Measurements from ENCODE around the gene KCNN3.

Gene KCNN3

GRCh38 chr1:154801234-154802011 is 68.7 kb downstream of the KCNN3 start:
- Mint-ChIP-seq H3K4me3 (no peak overlapping the region), H3K27ac (no peak overlapping the region), H3K36me3 (no peaks in the 10 kb centered on the region), H3K4me1 (peaks cover 7 to 8% of the 10 kb centered on the region in 2 donors), H3K27me3 (peaks cover 28 to 34% of the 10 kb centered on the region in 2 donors), H3K9me3 (no peaks in the 10 kb centered on the region)
- no peak for DNase-seq
- no peak for ATAC-seq (replicated peaks)

DNA sequence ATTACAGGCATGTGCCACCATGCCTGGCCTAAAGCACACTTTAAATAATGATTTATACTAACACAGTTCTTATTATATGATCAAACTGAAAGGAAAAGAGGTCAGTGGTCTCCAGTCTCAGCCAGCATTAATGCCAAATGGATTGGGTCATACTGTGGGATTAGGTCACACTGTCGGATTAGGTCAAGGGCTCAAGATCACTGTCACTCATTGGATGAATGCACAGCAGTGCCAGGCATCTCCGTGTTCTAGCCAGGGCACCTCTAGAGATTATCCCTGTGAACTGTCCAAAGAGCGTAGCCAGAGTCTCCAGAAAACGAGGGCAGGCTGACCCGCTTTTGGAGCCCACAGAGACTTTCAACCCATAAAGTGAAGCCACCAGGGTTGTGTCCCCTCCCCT is 70.9 kb downstream of the KCNN3 start:
- Mint-ChIP-seq H3K36me3 (no peaks in the 10 kb centered on the region), H3K4me1 (no peaks in the 10 kb centered on the region), H3K27ac (no peak overlapping the region), H3K27me3 (peaks cover 20 to 30% of the 10 kb centered on the region in 2 donors), H3K9me3 (no peaks in the 10 kb centered on the region), H3K4me3 (no peak overlapping the region)
- DNase-seq (no peak), ATAC-seq (replicated peaks) (no peak)

DNA sequence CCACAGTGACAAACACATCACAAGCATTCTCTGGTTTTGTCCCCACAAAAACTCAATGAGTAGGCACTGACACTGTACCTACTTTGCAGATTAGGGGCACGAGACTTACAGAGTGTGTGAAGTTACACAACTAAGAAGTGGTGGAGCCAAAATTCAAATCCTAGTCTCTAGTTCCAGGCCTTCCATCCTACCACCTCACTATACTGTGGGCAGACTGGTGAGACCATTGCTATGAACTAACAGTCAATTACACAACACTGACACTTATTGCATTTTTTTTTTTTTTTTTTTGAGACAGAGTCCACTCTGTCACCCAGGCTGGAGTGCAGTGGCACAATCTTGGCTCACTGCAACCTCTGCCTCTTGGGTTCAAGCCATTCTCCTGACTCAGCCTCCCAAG is 71.4 kb downstream of the KCNN3 start:
- ATAC-seq (replicated peaks) (no peak), DNase-seq (no peak)
- H3K4me1 Mint-ChIP-seq, result no peaks in the 10 kb centered on the region
- peaks cover 20 to 30% of the 10 kb centered on the region in 2 donors for H3K27me3 Mint-ChIP-seq
- no peaks in the 10 kb centered on the region for H3K9me3 Mint-ChIP-seq
- no peak overlapping the region for H3K4me3 Mint-ChIP-seq
- no peaks in the 10 kb centered on the region for H3K36me3 Mint-ChIP-seq
- H3K27ac Mint-ChIP-seq, result no peak overlapping the region

GRCh38 chr1:154797175-154797574 is 72.9 kb downstream of the KCNN3 start:
- Mint-ChIP-seq H3K9me3 (no peaks in the 10 kb centered on the region), H3K36me3 (no peaks in the 10 kb centered on the region), H3K4me3 (no peak overlapping the region), H3K27me3 (peaks cover 17 to 26% of the 10 kb centered on the region in 2 donors), H3K27ac (no peak overlapping the region), H3K4me1 (peaks cover 3 to 8% of the 10 kb centered on the region in 2 donors)
- DNase-seq (no peak), ATAC-seq (replicated peaks) (no peak)

- H3K4me3 Mint-ChIP-seq, result no peak overlapping the region
- no peak overlapping the region for H3K27ac Mint-ChIP-seq
- no peak for DNase-seq
- H3K9me3 Mint-ChIP-seq, result no peaks in the 10 kb centered on the region
- no peak for ATAC-seq (replicated peaks)
- H3K4me1 Mint-ChIP-seq, result peaks cover 9 to 16% of the 10 kb centered on the region in 2 donors
- no peaks in the 10 kb centered on the region for H3K36me3 Mint-ChIP-seq
- H3K27me3 Mint-ChIP-seq, result peaks cover 17 to 22% of the 10 kb centered on the region in 2 donors
These were observed 73.7 kb downstream of the KCNN3 start for GRCh38 chr1:154796303-154796892.

DNA sequence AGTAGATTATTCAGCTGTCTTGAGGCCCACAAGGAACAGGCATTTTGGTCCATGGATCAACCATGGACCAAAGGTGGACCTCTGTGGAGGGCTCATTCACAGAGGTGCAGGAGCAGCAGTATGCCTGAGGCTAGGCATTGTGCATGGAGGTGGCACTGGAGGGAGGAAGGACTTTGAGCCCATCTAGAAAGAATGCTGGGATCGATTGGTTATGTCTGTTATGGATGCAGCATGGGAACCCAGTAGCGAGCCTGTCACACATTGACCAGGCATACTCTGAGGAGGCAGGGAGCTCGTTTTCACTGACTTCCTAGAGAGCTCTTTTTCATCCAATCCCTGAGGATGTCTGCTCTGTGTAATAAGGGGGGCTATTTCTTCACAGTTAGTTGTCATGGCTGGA is 75.5 kb downstream of the KCNN3 start:
- no peak for ATAC-seq (replicated peaks)
- Mint-ChIP-seq H3K4me3 (no peak overlapping the region), H3K27ac (peak overlapping the region; percentile 10), H3K36me3 (no peaks in the 10 kb centered on the region), H3K27me3 (peaks cover 14 to 19% of the 10 kb centered on the region in 2 donors), H3K4me1 (peaks cover 12 to 27% of the 10 kb centered on the region in 2 donors), H3K9me3 (no peaks in the 10 kb centered on the region)
- no peak for DNase-seq

DNA sequence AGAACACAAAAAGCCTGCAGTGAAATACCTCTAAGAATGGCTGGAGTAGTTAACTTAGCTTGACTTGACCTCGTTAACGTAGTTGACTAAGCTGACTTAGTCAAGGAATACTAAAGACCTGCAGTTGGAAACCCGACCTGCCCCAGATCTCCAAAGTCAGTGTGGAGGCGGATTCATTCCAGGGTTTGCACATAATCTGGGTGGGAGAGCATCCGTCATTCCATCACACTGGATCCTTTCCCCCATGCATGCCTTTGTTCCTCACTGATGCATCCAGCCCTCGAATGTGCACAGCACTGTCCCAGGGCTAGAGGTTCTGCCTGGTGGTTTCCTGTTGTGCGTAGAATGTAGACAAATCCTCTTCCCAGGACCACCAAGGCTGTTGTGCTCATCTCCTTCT is 76.4 kb downstream of the KCNN3 start:
- Mint-ChIP-seq H3K9me3 (no peaks in the 10 kb centered on the region), H3K4me1 (peaks cover 12 to 27% of the 10 kb centered on the region in 2 donors), H3K27ac (no peak overlapping the region), H3K4me3 (no peak overlapping the region), H3K27me3 (peaks cover 22 to 28% of the 10 kb centered on the region in 2 donors), H3K36me3 (no peaks in the 10 kb centered on the region)
- ATAC-seq (replicated peaks), result no peak
- DNase-seq, result no peak

- no peak overlapping the region for H3K27ac Mint-ChIP-seq
- no peak for ATAC-seq (replicated peaks)
- H3K27me3 Mint-ChIP-seq, result peaks cover 22 to 28% of the 10 kb centered on the region in 2 donors
- no peaks in the 10 kb centered on the region for H3K9me3 Mint-ChIP-seq
- H3K4me3 Mint-ChIP-seq, result no peak overlapping the region
- DNase-seq, result no peak
- H3K36me3 Mint-ChIP-seq, result no peaks in the 10 kb centered on the region
- peaks cover 12 to 27% of the 10 kb centered on the region in 2 donors for H3K4me1 Mint-ChIP-seq
These were observed 77.2 kb downstream of the KCNN3 start for GRCh38 chr1:154792899-154793298.

- Mint-ChIP-seq H3K27me3 (peaks cover 22 to 28% of the 10 kb centered on the region in 2 donors), H3K4me1 (peaks cover 12 to 27% of the 10 kb centered on the region in 2 donors), H3K9me3 (no peaks in the 10 kb centered on the region), H3K27ac (peak overlapping the region; percentile 85), H3K4me3 (peak overlapping the region; percentile 58 to 69), H3K36me3 (no peaks in the 10 kb centered on the region)
- DNase-seq (peak; percentile 47), ATAC-seq (replicated peaks) (peak; percentile 84 to 87)
These were observed 78.6 kb downstream of the KCNN3 start for GRCh38 chr1:154791292-154792166.

DNA sequence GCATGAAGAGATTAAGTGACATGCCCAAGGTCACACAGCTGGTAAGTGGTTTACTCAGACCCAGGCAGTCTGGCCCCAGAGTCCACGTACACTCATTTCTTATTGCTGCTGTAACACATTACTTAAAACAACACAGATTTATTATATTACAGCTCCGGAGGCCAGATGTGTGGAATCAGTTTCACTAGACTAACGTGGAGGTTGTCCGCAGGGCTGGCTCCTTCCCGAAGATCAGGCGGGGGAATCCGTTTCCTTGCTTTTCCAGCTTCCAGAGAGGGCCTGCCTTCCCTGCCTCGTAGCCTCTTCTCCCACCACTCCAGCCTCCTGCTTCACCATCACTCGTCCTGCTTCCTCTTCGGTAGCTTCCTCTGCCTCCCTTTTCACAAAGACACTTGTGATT is 81.2 kb downstream of the KCNN3 start:
- H3K27ac Mint-ChIP-seq, result no peak overlapping the region
- no peaks in the 10 kb centered on the region for H3K9me3 Mint-ChIP-seq
- H3K36me3 Mint-ChIP-seq, result no peaks in the 10 kb centered on the region
- peaks cover 16 to 24% of the 10 kb centered on the region in 2 donors for H3K27me3 Mint-ChIP-seq
- ATAC-seq (replicated peaks) (no peak), DNase-seq (no peak)
- H3K4me1 Mint-ChIP-seq, result peaks cover 24 to 46% of the 10 kb centered on the region in 2 donors
- no peak overlapping the region for H3K4me3 Mint-ChIP-seq

DNA sequence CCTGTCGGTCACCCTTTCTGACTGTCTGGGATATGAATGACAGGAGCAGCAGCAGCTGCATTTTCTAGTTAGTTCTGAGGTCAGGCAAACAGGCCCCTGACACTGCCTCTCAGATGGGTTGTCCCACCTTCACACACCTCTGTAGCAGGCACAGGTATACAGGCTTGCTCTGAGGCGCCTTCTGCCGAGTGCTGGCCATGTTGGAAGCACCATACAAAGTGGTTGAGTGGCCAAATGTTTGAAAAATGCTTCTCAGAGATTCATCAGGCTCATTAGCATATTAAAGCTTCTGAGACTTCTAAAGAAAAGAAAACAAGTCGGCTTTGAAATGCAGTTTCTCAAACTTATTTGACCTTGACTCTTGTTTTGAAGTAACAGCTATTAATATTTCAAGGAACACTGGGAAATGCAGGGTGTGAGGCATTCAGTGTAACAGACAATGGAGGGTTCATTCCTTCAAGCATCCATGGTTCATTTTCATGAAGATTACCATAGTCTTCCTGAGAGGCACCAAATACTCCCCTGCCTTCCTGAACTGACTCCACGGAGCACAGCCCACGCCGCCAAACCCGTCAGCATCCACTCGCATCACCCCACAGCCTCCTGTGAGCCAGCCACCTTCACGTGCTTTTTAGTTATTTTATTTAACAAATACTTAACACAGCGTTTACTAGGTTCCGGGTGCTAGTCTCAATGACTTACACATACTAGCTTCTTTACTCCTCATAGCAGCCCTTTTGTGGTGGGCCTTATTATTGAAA is 81.8 kb downstream of the KCNN3 start:
- H3K36me3 Mint-ChIP-seq, result no peaks in the 10 kb centered on the region
- ATAC-seq (replicated peaks), result no peak
- no peak overlapping the region for H3K4me3 Mint-ChIP-seq
- peaks cover 14 to 22% of the 10 kb centered on the region in 2 donors for H3K27me3 Mint-ChIP-seq
- no peak for DNase-seq
- no peak overlapping the region for H3K27ac Mint-ChIP-seq
- no peaks in the 10 kb centered on the region for H3K9me3 Mint-ChIP-seq
- peaks cover 26 to 46% of the 10 kb centered on the region in 2 donors for H3K4me1 Mint-ChIP-seq

GRCh38 chr1:154786804-154787570 is 83.1 kb downstream of the KCNN3 start:
- Mint-ChIP-seq H3K4me1 (peaks cover 21 to 36% of the 10 kb centered on the region in 2 donors), H3K27ac (no peak overlapping the region), H3K4me3 (no peak overlapping the region), H3K9me3 (no peaks in the 10 kb centered on the region), H3K36me3 (no peaks in the 10 kb centered on the region), H3K27me3 (peaks cover 14 to 22% of the 10 kb centered on the region in 2 donors)
- no peak for DNase-seq
- no peak for ATAC-seq (replicated peaks)

DNA sequence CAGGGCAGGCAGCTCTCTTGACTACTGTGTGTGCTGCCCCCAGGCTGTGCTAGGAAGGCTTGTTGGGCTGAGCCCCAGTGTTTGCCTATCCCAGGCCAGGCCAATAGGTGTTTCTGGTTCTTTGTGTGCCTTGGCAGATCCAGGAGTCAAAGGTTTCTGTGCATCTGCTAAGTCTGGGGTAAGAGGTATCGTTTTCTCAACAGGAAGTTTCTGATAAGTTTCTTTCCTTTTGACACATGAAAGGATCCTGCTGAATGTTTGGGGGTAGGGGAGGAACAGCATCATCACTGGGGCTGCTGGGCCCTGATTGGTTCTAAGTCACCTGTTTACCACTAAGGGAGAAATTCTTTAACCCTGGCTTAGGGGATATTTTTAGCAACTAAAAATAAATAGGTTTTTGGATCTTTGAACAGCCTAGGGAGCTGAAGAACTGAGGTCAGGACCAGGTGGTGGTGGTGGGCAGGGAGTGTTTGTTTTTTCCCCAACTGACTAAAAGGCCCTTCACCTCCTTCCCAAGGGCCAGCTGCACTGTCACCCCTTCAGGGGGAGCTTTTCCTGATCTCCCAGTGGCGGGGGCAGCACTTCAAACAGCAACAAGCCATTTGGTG is 85.1 kb downstream of the KCNN3 start:
- ATAC-seq (replicated peaks) (peak; percentile 68 to 90), DNase-seq (no peak)
- Mint-ChIP-seq H3K4me1 (peaks cover 14 to 19% of the 10 kb centered on the region in 2 donors), H3K36me3 (no peaks in the 10 kb centered on the region), H3K4me3 (peak overlapping the region in 1 of 2 donors; percentile 6), H3K27me3 (peaks cover 8 to 15% of the 10 kb centered on the region in 2 donors), H3K27ac (peak overlapping the region; percentile 65), H3K9me3 (no peaks in the 10 kb centered on the region)

All from stimulated activated naive B cell treated with anti-CD40 and anti-IgM and Interleukin-4, amounts not matched to agents 10 μg/mL and 1 μg/mL and 100 μg/mL, for 72 hours (primary cell).